Vagina (tissue), 2 donors: ENCODE data around the gene TMEM79. TPM values are rescaled to one million over a fixed set of nuclear protein-coding genes. Genes with fewer than 3 reads are reported as not detected.

Experiments used
- DNase-seq, 2 donors: peaks; one replicate each; pipeline ENCODE4 v3.0.0-alpha.2; 2017; ENCODE audit errors: extremely low spot score in 2 of 2
- H3K27ac ChIP-seq: fragments of 200-600 bp; sonication (generic); one replicate; pipeline ENCODE4 v1.5.1; 2019
- H3K27me3 ChIP-seq: fragments of 200-600 bp; sonication (generic); one replicate; pipeline ENCODE4 v1.5.1; 2019
- H3K36me3 ChIP-seq, 2 donors: fragments of 200-600 bp; sonication (generic); one replicate each; pipeline ENCODE4 v1.5.1; 2017 to 2019
- H3K4me1 ChIP-seq: fragments of 200-600 bp; sonication (generic); one replicate; pipeline ENCODE4 v1.5.1; 2019
- H3K4me3 ChIP-seq, 2 donors: fragments of 200-600 bp; sonication (generic); 1 replicate in 1 of 2; 2 replicates in 1 of 2; pipeline ENCODE4 v1.5.1; 2016 to 2019
- H3K9me3 ChIP-seq: fragments of 200-600 bp; sonication (generic); one replicate; pipeline ENCODE4 v1.5.1; 2019
- POLR2A ChIP-seq, 2 donors: fragments of 450-650 bp; IDR thresholded peaks; one replicate each; pipeline ENCODE4 v1.6.1; 2017; ENCODE audit warnings: antibody characterized with exemption in 2 of 2, mild to moderate bottlenecking in 2 of 2, moderate library complexity in 2 of 2
- POLR2AphosphoS5 ChIP-seq, 2 donors: sonication (generic); formaldehyde crosslinking; IDR thresholded peaks; one replicate each; pipeline ENCODE4 v1.9.0; 2017; ENCODE audit warnings: antibody characterized with exemption in 2 of 2, mild to moderate bottlenecking in 2 of 2, low read depth in 1 of 2; ENCODE audit not compliant: insufficient read depth in 1 of 2
- intact Hi-C: fragments of 100-400 bp; cut with DNase I; formaldehyde crosslinking; loops from one replicate; pipeline ENCODE4 v1.15.1; 2023
- total RNA-seq: library from RNA; depleted of rRNA; stranded (reverse); fragments of >200 nt; gene quantifications from one replicate; pipeline ENCODE4 v1.2.3, GENCODE V29; 2016
- TF ChIP-seq, protein P1 (sequence below), 3 experiments: fragments of 450-650 bp in 2 of 3; fragments of 200-600 bp in 1 of 3; sonication (generic) in 1 of 3; IDR thresholded peaks; one replicate each; pipeline ENCODE4 v1.5.1; 2017 to 2019; ENCODE audit warnings: antibody characterized with exemption in 3 of 3, mild to moderate bottlenecking in 2 of 3, moderate library complexity in 2 of 3

TMEM79 gene
- total RNA-seq, 1 donor from 2014 or later = 27.3 TPM

DNA sequence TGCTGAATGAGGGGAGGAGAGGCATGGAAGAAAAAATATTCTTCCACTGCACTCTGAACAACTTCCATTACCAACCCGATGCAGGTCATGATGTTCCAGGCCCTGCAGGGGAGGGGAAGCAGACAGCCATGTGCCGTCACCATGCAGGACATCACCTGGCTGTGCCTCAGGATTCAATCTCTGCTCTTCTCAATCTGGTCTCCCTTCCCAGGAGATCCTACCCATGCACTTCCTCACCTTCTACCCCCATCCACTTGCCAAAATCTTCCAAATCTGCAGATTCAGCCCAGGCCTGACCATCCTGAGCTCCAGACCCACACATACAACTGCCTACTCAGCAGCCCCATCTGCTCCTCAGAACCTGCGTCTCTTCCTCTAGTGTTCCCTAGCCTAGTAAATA is 30.5 kb upstream of the TMEM79 start:
- TF ChIP-seq POLR2A (IDR thresholded peaks at IDR 0.05) (no peak), POLR2AphosphoS5 (IDR thresholded peaks at IDR 0.05; ENCODE audit: insufficient read depth in 1 of 2, low read depth in 1 of 2) (no peak)
- TF ChIP-seq, protein P1, sequence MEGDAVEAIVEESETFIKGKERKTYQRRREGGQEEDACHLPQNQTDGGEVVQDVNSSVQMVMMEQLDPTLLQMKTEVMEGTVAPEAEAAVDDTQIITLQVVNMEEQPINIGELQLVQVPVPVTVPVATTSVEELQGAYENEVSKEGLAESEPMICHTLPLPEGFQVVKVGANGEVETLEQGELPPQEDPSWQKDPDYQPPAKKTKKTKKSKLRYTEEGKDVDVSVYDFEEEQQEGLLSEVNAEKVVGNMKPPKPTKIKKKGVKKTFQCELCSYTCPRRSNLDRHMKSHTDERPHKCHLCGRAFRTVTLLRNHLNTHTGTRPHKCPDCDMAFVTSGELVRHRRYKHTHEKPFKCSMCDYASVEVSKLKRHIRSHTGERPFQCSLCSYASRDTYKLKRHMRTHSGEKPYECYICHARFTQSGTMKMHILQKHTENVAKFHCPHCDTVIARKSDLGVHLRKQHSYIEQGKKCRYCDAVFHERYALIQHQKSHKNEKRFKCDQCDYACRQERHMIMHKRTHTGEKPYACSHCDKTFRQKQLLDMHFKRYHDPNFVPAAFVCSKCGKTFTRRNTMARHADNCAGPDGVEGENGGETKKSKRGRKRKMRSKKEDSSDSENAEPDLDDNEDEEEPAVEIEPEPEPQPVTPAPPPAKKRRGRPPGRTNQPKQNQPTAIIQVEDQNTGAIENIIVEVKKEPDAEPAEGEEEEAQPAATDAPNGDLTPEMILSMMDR (IDR thresholded peaks at IDR 0.05) = no peak
- intact Hi-C loops = no loop called here
- H3K27me3 ChIP-seq = no peaks in the 10 kb centered on the region
- H3K9me3 ChIP-seq = no peaks in the 10 kb centered on the region
- no peak for DNase-seq
- no peak overlapping the region for H3K4me3 ChIP-seq
- H3K4me1 ChIP-seq = no peaks in the 10 kb centered on the region
- no peak overlapping the region for H3K27ac ChIP-seq
- peaks cover 0 to 94% of the 10 kb centered on the region in 2 donors for H3K36me3 ChIP-seq

DNA sequence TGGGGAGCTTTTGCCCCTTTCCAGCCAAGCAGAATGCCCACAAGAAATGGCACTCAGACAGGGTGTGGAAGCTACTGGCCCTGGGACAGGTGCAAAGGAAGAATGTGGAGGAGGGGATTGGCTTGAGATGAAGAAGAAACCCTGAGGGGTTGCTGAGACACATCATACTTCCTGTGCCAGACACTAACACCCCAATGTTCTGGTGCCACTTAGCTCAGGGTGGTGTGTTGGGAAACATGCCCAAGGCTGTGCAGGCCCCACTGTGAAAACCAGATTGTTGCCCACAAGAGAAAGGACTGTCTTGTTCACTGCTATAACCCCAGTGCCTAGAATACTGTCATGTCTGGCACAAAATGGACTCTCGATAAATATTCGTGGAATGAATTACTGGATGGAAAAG is 26.4 kb upstream of the TMEM79 start:
- H3K4me1 ChIP-seq = no peaks in the 10 kb centered on the region
- no peak overlapping the region for H3K4me3 ChIP-seq
- TF ChIP-seq, protein P1 (IDR thresholded peaks at IDR 0.05) = no peak
- TF ChIP-seq POLR2A (IDR thresholded peaks at IDR 0.05) (no peak), POLR2AphosphoS5 (IDR thresholded peaks at IDR 0.05; ENCODE audit: insufficient read depth in 1 of 2, low read depth in 1 of 2) (no peak)
- no peaks in the 10 kb centered on the region for H3K27me3 ChIP-seq
- H3K36me3 ChIP-seq = peaks cover 0 to 90% of the 10 kb centered on the region in 2 donors
- intact Hi-C loops = no loop called here
- no peak for DNase-seq
- no peak overlapping the region for H3K27ac ChIP-seq
- no peaks in the 10 kb centered on the region for H3K9me3 ChIP-seq

DNA sequence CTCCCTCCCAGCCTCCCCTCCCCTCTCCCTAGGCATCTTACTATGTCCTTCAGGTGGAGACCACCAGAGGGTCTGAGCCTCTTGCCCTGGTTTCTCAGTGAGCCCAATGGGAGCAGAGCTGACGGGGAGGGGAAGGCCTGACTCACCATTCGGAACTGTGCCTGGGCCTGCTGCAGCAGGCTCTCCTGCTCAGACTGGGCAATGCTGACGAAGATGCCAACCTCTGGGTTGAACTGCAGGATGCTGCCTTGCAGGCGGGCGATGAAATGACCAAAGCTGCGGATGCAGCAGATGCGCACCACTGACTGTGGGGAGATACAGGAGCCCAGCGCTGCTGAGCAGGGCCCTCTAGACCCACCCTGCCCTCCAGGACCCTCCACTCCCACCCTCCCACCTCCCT is 25.3 kb upstream of the TMEM79 start:
- Histone ChIP-seq H3K4me1 (no peaks in the 10 kb centered on the region), H3K9me3 (no peaks in the 10 kb centered on the region), H3K4me3 (no peak overlapping the region), H3K27me3 (no peaks in the 10 kb centered on the region), H3K27ac (no peak overlapping the region), H3K36me3 (peaks cover 3 to 91% of the 10 kb centered on the region in 2 donors)
- DNase-seq = no peak
- intact Hi-C loops = no loop called here
- TF ChIP-seq POLR2A (IDR thresholded peaks at IDR 0.05) (no peak), POLR2AphosphoS5 (IDR thresholded peaks at IDR 0.05; ENCODE audit: insufficient read depth in 1 of 2, low read depth in 1 of 2) (no peak)
- TF ChIP-seq, protein P1 (IDR thresholded peaks at IDR 0.05) = no peak

GRCh38 chr1:156259805-156260204 is 24.3 kb upstream of the TMEM79 start:
- Histone ChIP-seq H3K27me3 (no peaks in the 10 kb centered on the region), H3K4me1 (no peaks in the 10 kb centered on the region), H3K9me3 (no peaks in the 10 kb centered on the region), H3K4me3 (no peak overlapping the region), H3K27ac (no peak overlapping the region), H3K36me3 (peaks cover 3 to 89% of the 10 kb centered on the region in 2 donors)
- TF ChIP-seq, protein P1 (IDR thresholded peaks at IDR 0.05) = no peak
- TF ChIP-seq POLR2AphosphoS5 (IDR thresholded peaks at IDR 0.05; ENCODE audit: insufficient read depth in 1 of 2, low read depth in 1 of 2) = no peak
- no peak for TF ChIP-seq POLR2A (IDR thresholded peaks at IDR 0.05)
- no peak for DNase-seq
- intact Hi-C loops = no loop called here

DNA sequence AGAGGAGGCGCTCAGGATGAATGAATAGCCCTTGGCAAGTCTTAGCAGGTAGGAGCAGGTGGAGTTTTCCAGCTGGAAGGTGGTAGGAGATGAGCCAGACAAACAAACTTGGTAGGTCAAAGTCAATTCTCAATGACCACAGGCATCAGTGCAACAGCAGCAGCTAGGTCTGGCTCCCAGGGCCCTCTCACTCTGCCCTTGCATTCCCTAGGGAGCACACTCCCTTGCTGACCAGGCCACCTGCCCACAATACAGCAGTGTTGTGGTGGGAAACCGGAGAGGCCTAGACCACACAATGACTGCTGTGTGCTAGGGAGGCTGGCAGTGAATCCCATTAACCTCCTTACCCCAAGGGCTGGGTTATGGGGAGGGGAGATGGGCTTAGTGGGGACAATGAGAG is 23.2 kb upstream of the TMEM79 start:
- Histone ChIP-seq H3K36me3 (peaks cover 3 to 89% of the 10 kb centered on the region in 2 donors), H3K27ac (no peak overlapping the region)
- intact Hi-C loops = no loop called here

More for the DNA sequence above, 23.2 kb upstream of the TMEM79 start:
- TF ChIP-seq POLR2AphosphoS5 (IDR thresholded peaks at IDR 0.05; ENCODE audit: insufficient read depth in 1 of 2, low read depth in 1 of 2) = no peak
- Histone ChIP-seq H3K27me3 (no peaks in the 10 kb centered on the region), H3K4me1 (no peaks in the 10 kb centered on the region), H3K4me3 (no peak overlapping the region), H3K9me3 (no peaks in the 10 kb centered on the region)
- no peak for DNase-seq
